Measurements from ENCODE around the gene TUG1. TPM values are rescaled to one million over a fixed set of nuclear protein-coding genes. Genes with fewer than 3 reads are reported as not detected.

TUG1 gene
- 100 to 1,000 TPM; 161 to 170 TPM for total RNA-seq
- 10 to 100 TPM; 19.0 to 27.2 (median 19.4) TPM for polyA plus RNA-seq
- total RNA-seq = 76.3 to 198 (median 158) reads per million in 6 experiments

DNA sequence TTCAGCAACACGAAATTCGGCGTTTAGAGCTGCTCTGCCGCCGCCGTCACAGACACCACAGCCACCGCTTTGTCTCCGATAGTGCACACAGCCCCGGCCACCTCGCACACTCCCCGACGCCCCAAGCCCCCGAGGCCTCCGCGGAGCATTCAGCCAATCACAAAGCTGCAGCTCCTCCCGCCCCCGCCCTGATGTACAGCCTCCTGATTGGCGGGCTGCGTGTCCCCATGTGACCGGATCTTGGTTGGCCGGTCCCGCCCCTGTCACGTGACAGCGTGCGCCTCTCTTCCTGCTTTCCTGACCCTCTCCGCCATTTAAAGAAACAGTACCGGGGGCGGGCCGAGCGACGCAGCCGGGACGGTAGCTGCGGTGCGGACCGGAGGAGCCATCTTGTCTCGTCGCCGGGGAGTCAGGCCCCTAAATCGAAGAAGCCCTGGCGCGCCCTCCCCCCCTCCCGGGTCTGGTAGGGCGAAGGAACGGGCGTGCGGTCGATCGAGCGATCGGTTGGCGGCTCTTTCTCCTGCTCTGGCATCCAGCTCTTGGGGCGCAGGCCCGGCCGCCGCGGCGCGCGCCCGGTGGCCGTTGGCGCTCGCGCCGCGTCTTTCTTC is at the start of gene TUG1:
TSS of gene TUG1 (plus strand) at position 342 of the 608 bp plus-strand sequence.
- no peaks in the 10 kb centered on the region for H3K27me3 Mint-ChIP-seq
- peak within 1 kb of the TSS; percentile 89 to 97 (median 93) for H3K4me3 Mint-ChIP-seq
- POLR2A ChIA-PET = interaction anchor here (0.6 to 7.2 kb wide), 26 partner anchors 11 to 784 kb away, joined by 3 to 86 read pairs (median 5); partner anchors contain the start of genes CCDC157, DEPDC5, PATZ1 and PES1
- peaks cover 0 to 92% (median 27%) of the 10 kb centered on the region in 9 donors for H3K9me3 Mint-ChIP-seq
- H3K4me1 Mint-ChIP-seq = peaks cover 13 to 63% (median 42%) of the 10 kb centered on the region in 4 donors
- peaks cover 36 to 76% (median 41%) of the 10 kb centered on the region in 3 donors for H3K36me3 Mint-ChIP-seq
- peak; percentile 91 to 99 (median 98) for DNase-seq
- peak within 1 kb of the TSS; percentile 93 to 98 (median 97) for H3K27ac Mint-ChIP-seq
- ATAC-seq = peak; percentile 92 to 94

DNA sequence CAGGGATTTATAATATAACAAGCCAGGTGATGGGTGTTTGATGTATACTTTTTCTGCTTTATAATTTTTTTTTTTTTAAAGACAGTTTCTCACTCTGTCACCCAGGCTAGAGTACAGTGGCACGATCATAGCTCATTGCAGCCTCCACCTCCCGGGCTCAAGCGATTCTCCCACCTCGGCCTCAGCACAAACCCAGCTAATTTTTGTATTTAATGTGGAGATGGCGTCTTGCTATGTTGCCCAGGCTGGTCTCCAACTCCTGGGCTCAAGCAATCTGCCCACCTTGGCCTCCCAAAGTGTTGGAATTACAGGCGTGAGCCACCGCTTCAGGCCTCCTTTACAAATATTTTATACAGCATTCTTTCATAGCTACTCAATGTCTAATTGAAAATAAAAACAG is 49.1 kb upstream of the TUG1 start:
- H3K36me3 Mint-ChIP-seq = peaks cover 0 to 21% (median 19%) of the 10 kb centered on the region in 3 donors
- H3K27me3 Mint-ChIP-seq = peaks cover 0 to 2% (median 0%) of the 10 kb centered on the region in 5 donors
- H3K4me1 Mint-ChIP-seq = peaks cover 7 to 25% (median 15%) of the 10 kb centered on the region in 4 donors
- no peak for ATAC-seq
- H3K4me3 Mint-ChIP-seq = peak overlapping the region in 8 of 10 donors; percentile 42 to 85 (median 80)
- peaks cover 0 to 2% (median 0%) of the 10 kb centered on the region in 9 donors for H3K9me3 Mint-ChIP-seq
- peak overlapping the region in 5 of 10 donors; percentile 0 to 80 (median 17) for H3K27ac Mint-ChIP-seq
- POLR2A ChIA-PET = interaction anchor here (0.6 to 6.1 kb wide), 5 partner anchors 13 to 285 kb away, joined by 3 to 82 read pairs (median 3); no protein-coding TSS in a partner anchor
- peak in 1 of 10 donors; percentile 8 for DNase-seq

DNA sequence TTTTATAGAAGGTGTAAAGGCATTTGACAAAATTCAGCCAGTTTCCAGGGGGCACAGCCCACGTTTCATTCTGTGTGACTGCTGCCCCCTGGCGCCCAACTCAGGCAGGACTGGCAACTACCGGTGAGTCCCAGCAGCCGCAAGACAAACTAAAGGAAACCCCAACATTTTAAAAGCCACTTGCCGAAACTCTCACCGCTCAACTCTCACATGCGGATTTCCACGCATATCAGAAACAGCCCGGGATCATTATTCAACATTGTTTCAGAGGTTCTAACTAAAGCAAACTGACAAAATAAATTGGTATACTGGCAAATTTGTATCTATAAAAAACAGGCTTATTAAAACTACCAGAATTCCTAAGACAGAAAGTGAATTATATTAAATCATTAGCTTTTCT is 48.7 kb upstream of the TUG1 start:
- H3K27me3 Mint-ChIP-seq = peaks cover 0 to 2% (median 0%) of the 10 kb centered on the region in 5 donors
- POLR2A ChIA-PET = interaction anchor here (0.6 to 6.1 kb wide), 8 partner anchors 14 to 494 kb away, joined by 3 to 82 read pairs (median 5); partner anchors contain the start of genes MORC2 and TUG1
- peaks cover 0 to 24% (median 20%) of the 10 kb centered on the region in 3 donors for H3K36me3 Mint-ChIP-seq
- H3K4me3 Mint-ChIP-seq = peak overlapping the region; percentile 62 to 86 (median 83)
- H3K27ac Mint-ChIP-seq = peak overlapping the region in 9 of 10 donors; percentile 0 to 80 (median 36)
- peak; percentile 74 to 80 for ATAC-seq
- peak; percentile 69 to 92 (median 82) for DNase-seq
- H3K9me3 Mint-ChIP-seq = peaks cover 0 to 1% (median 0%) of the 10 kb centered on the region in 9 donors
- H3K4me1 Mint-ChIP-seq = peaks cover 7 to 25% (median 15%) of the 10 kb centered on the region in 4 donors

DNA sequence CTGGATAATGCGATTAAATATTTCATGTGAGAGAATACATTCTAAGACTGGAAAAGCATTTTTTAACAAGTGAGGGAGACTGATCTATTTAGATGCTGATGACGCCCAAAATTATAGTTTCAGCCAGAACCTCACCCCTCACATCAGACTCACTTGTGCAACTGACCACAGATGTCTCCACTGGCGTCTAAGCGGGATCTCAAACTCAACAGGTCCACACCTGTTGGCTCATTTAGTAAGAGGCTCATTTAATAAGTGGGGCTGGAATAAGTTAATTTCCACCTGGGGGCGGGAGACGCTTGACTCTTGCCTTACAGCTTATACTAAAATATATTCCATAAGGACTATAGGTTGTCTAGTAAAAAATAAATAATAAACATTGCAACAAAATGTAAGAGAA is 48.0 kb upstream of the TUG1 start:
- H3K9me3 Mint-ChIP-seq = no peaks in the 10 kb centered on the region
- DNase-seq = no peak
- ATAC-seq = no peak
- peaks cover 0 to 2% (median 0%) of the 10 kb centered on the region in 5 donors for H3K27me3 Mint-ChIP-seq
- peak overlapping the region; percentile 62 to 91 (median 84) for H3K4me3 Mint-ChIP-seq
- peak overlapping the region; percentile 78 to 95 (median 92) for H3K27ac Mint-ChIP-seq
- POLR2A ChIA-PET = interaction anchor here (0.6 to 6.1 kb wide), 16 partner anchors 13 to 495 kb away, joined by 3 to 82 read pairs (median 5); partner anchors contain the start of genes MORC2, PES1, SELENOM and TUG1
- H3K36me3 Mint-ChIP-seq = peaks cover 0 to 31% (median 14%) of the 10 kb centered on the region in 3 donors
- H3K4me1 Mint-ChIP-seq = peaks cover 7 to 25% (median 15%) of the 10 kb centered on the region in 4 donors

DNA sequence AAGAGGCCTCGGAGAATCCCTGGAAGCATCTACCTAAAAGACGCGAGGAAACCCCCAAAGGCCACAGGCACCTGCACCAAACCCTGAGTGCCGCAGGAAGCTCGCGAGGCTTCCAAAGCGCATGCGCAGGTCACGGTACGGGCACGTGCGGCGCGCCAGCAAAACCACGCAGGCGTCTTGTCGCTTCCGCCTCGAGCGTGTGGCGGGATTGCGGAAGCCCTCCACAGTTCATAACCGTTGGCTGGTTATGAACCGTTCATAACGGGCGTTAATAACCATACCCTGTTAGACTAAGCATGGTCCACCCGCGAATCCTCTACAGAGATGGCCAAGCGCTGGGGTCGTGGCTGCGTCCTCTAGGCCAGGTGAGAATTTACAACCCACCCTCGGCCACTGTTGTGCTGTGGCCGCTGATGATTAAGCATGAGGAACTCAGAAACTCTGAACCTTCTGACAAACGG is 46.9 kb upstream of the TUG1 start:
- H3K4me1 Mint-ChIP-seq = peaks cover 7 to 22% (median 15%) of the 10 kb centered on the region in 4 donors
- POLR2A ChIA-PET = interaction anchor here (0.5 to 6.1 kb wide), 31 partner anchors 9 to 1156 kb away, joined by 3 to 82 read pairs (median 4); partner anchors contain the start of genes LIMK2, MORC2, PES1 and PIK3IP1
- DNase-seq (peak; percentile 72 to 93 (median 80)), ATAC-seq (peak; percentile 81 to 82)
- peak overlapping the region; percentile 62 to 91 (median 84) for H3K4me3 Mint-ChIP-seq
- peak overlapping the region; percentile 78 to 95 (median 92) for H3K27ac Mint-ChIP-seq
- H3K27me3 Mint-ChIP-seq = peaks cover 0 to 2% (median 0%) of the 10 kb centered on the region in 5 donors
- H3K9me3 Mint-ChIP-seq = no peaks in the 10 kb centered on the region
- peaks cover 0 to 35% (median 15%) of the 10 kb centered on the region in 3 donors for H3K36me3 Mint-ChIP-seq

DNA sequence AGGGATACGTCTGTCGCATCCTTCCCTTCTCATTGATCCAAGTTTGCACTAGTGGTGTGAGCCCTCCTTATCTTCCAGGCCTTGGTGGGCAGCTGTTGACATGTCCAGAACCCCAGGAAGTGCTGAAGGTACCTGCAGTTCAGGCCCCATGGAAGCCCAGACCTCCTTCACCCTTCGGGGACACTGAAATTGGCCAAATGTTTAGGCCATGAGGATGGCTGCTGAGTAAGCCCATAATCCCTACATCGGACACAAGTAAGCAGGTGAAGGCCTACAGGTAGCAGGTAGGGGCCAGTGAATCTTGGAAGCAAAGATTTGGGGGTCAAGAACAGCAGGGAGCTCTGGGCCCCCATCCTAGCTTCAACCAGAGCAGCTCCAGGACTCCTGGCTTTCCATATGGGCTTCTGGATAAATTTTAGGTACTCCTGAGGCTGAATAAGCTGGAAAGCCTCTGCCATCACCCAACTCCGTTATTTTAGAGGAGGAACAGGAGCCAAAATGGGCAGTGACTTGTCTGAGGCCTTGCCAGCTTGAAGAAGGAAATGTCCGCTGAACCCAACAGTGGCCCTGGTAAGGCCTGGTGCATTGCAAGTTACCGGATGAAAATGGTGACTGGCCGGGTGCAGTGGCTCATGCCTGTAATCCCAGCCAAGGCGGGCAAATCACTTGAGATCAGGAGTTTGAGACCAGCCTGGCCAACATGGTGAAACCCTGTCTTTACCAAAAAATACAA is 45.7 kb upstream of the TUG1 start:
- peak in 1 of 10 donors; percentile 10 for DNase-seq
- Mint-ChIP-seq H3K27me3 (peaks cover 0 to 2% (median 0%) of the 10 kb centered on the region in 5 donors), H3K27ac (peak overlapping the region in 5 of 10 donors; percentile 13 to 91 (median 20)), H3K4me3 (peak overlapping the region in 4 of 10 donors; percentile 23 to 85 (median 46)), H3K4me1 (peaks cover 7 to 21% (median 15%) of the 10 kb centered on the region in 4 donors), H3K9me3 (no peaks in the 10 kb centered on the region), H3K36me3 (peaks cover 0 to 43% (median 17%) of the 10 kb centered on the region in 3 donors)
- POLR2A ChIA-PET = interaction anchor here (0.6 to 6.1 kb wide), 10 partner anchors 11 to 677 kb away, joined by 3 to 82 read pairs (median 6); partner anchors contain the start of genes LIF, MORC2 and TUG1
- ATAC-seq = no peak

DNA sequence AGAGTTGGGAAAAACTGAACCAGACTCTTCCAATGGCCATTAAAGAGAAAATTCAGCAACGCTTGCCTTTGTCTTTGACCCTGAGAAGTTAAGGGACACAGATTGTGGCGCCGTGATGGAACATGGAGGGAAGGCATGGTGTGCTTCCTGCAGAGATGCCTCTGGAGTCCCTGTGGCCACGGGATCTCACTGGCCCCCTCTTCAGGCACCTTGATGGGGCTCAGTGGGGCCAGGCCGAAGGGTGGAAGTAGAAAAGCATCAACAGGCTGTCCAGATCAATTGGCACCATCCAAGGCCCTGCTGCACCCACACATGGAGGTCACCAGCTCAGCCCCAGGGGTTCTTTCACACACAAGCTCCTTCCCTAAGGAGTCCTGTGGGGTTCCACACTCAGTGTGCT is 43.4 kb upstream of the TUG1 start:
- DNase-seq (peak in 1 of 10 donors; percentile 11), ATAC-seq (no peak)
- Mint-ChIP-seq H3K27me3 (peaks cover 0 to 2% (median 0%) of the 10 kb centered on the region in 5 donors), H3K27ac (peak overlapping the region in 4 of 10 donors; percentile 18 to 39 (median 36)), H3K9me3 (no peaks in the 10 kb centered on the region), H3K4me3 (no peak overlapping the region), H3K4me1 (peaks cover 6 to 17% (median 11%) of the 10 kb centered on the region in 4 donors), H3K36me3 (peaks cover 0 to 64% (median 21%) of the 10 kb centered on the region in 3 donors)
- POLR2A ChIA-PET = interaction anchor here (1.2 to 1.5 kb wide), 2 partner anchors 9 to 15 kb away, joined by 3 to 8 read pairs; no protein-coding TSS in a partner anchor

DNA sequence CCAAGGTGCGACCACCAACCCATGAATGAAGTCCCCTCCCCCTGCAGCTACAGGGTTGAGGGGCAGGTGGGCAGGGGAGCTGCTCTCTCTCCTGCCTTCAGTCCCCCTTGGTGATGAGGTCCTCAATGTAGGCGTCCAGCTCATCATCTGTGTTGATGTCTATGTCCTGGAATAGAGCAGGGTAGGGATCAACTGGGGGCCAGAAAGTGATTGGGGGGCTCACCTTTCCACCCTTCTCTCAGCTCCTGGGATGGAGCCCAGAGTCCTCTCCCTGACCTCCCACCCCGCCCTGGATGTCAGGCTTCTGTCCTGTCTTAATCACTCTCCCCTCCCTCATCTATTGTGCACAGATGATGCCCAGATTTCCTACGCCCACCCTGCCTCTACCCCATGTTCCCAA is 42.4 kb upstream of the TUG1 start:
- Mint-ChIP-seq H3K27ac (peak overlapping the region in 8 of 10 donors; percentile 15 to 86 (median 46)), H3K4me3 (no peak overlapping the region), H3K27me3 (no peaks in the 10 kb centered on the region), H3K4me1 (peaks cover 12 to 22% (median 15%) of the 10 kb centered on the region in 4 donors), H3K9me3 (no peaks in the 10 kb centered on the region), H3K36me3 (peaks cover 0 to 74% (median 25%) of the 10 kb centered on the region in 3 donors)
- DNase-seq = no peak
- ATAC-seq = no peak
- POLR2A ChIA-PET = interaction anchor here (1.5 kb wide), 1 partner anchor 14 kb away, joined by 8 read pairs; no protein-coding TSS in a partner anchor

DNA sequence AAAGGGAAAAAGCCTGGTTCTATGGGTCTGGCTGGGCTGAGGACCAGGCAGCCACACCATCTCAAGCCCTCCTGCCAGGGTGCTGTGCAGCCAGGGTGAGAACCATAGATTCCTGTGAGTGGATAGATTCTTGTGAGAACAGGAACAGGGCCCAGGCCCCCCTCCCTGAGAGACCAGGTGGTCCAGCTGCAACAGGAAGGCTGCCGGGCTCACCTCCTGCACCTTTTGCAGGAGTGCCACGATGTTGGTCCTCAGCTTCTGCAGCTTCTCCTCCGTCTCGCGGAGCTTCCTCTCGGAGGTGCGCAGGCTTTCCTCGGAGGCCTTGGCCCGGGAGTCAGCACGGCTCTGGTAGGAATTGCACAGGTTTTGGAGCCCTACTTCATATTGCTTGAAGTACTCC is 41.3 kb upstream of the TUG1 start:
- no peaks in the 10 kb centered on the region for H3K9me3 Mint-ChIP-seq
- peaks cover 0 to 82% (median 32%) of the 10 kb centered on the region in 3 donors for H3K36me3 Mint-ChIP-seq
- no peak overlapping the region for H3K4me3 Mint-ChIP-seq
- DNase-seq (no peak), ATAC-seq (no peak)
- H3K27ac Mint-ChIP-seq = no peak overlapping the region
- no peaks in the 10 kb centered on the region for H3K27me3 Mint-ChIP-seq
- POLR2A ChIA-PET = no interaction called here
- H3K4me1 Mint-ChIP-seq = peaks cover 9 to 26% (median 17%) of the 10 kb centered on the region in 4 donors

DNA sequence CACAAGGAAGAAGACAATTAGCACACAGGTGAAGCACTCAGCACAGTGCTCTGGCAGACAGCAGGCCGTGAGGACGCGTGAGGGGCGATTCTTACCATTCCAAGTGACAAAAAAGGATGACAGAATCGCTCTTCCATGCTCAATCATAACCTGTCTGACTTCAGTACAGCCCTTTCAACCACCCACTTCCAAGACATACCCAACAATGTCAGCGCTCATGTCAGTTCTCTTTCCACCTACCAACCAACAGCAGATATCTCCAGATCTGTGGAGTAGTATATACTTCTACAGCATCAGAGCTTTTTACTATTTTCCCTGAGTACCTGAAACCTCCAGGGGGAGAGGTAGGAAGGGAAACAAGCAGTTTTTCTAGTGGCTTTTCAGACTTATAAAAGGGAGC is 40.7 kb upstream of the TUG1 start:
- peaks cover 9 to 30% (median 17%) of the 10 kb centered on the region in 4 donors for H3K4me1 Mint-ChIP-seq
- H3K9me3 Mint-ChIP-seq = no peaks in the 10 kb centered on the region
- peak overlapping the region in 7 of 10 donors; percentile 3 to 53 (median 24) for H3K27ac Mint-ChIP-seq
- no peak overlapping the region for H3K4me3 Mint-ChIP-seq
- no peak for ATAC-seq
- H3K27me3 Mint-ChIP-seq = no peaks in the 10 kb centered on the region
- no peak for DNase-seq
- peaks cover 0 to 88% (median 34%) of the 10 kb centered on the region in 3 donors for H3K36me3 Mint-ChIP-seq
- POLR2A ChIA-PET = no interaction called here

DNA sequence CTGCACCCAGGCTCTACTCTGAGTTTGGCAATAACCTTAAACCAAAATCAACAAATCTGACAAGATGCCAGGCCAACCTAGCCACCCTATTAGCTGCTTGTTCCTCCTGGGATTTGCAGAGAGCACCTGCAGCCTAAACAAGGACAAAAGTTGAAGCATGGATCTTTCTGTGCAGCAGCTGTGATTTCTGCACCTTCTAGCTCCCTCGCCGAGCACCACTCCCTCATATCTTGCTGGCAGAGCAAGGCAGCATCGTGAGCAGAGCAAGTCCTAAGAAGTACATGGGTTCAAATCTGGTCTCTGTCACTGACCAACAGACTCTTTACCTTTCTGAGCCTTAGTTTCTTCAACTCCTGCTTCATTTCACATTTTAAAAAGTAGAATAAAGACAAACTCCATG is 38.8 kb upstream of the TUG1 start:
- no peaks in the 10 kb centered on the region for H3K9me3 Mint-ChIP-seq
- peak overlapping the region in 7 of 10 donors; percentile 44 to 95 (median 71) for H3K27ac Mint-ChIP-seq
- POLR2A ChIA-PET = interaction anchor here (0.6 to 1.1 kb wide), 2 partner anchors 8 to 617 kb away, joined by 3 read pairs; no protein-coding TSS in a partner anchor
- no peaks in the 10 kb centered on the region for H3K27me3 Mint-ChIP-seq
- ATAC-seq (no peak), DNase-seq (no peak)
- H3K36me3 Mint-ChIP-seq = peaks cover 0 to 96% (median 42%) of the 10 kb centered on the region in 3 donors
- H3K4me3 Mint-ChIP-seq = no peak overlapping the region
- peaks cover 9 to 43% (median 24%) of the 10 kb centered on the region in 4 donors for H3K4me1 Mint-ChIP-seq

Measured in naive thymus-derived CD8-positive, alpha-beta T cell (primary cell).